Muscle layer of duodenum (tissue), 2 donors: ENCODE results near the gene LRRC4C.
"Not testable (repeated sequence)": the region's sequence is repeated elsewhere in the genome, so short reads cannot be mapped to it uniquely, and the experiment has no call there.

Experiments used
- H3K27ac ChIP-seq: one replicate; pipeline ENCODE4 v1.7.0; 2013; ENCODE audit warnings: mild to moderate bottlenecking, low read length
- H3K27me3 ChIP-seq: one replicate; pipeline ENCODE4 v1.7.0; 2013; ENCODE audit warnings: low read depth, mild to moderate bottlenecking, control low read depth, low read length
- H3K36me3 ChIP-seq, 2 donors: one replicate each; pipeline ENCODE4 v1.7.0; 2013; ENCODE audit warnings: low read length in 2 of 2, control low read depth in 1 of 2, mild to moderate bottlenecking in 1 of 2; ENCODE audit not compliant: insufficient read depth in 2 of 2, control insufficient read depth in 1 of 2
- H3K4me1 ChIP-seq, 2 donors: one replicate each; pipeline ENCODE4 v1.7.0; 2013; ENCODE audit warnings: low read length in 2 of 2, mild to moderate bottlenecking in 2 of 2, control low read depth in 1 of 2, moderate library complexity in 1 of 2; ENCODE audit not compliant: insufficient read depth in 2 of 2, control insufficient read depth in 1 of 2
- H3K4me3 ChIP-seq, 2 donors: one replicate each; pipeline ENCODE4 v1.7.0; 2013; ENCODE audit warnings: low read length in 2 of 2, low read depth in 1 of 2, mild to moderate bottlenecking in 1 of 2
- H3K9me3 ChIP-seq, 2 donors: one replicate each; pipeline ENCODE4 v1.7.0; 2013; ENCODE audit warnings: low read length in 2 of 2, control low read depth in 1 of 2, mild to moderate bottlenecking in 1 of 2; ENCODE audit not compliant: control insufficient read depth in 1 of 2
- donor health status: healthy.

LRRC4C gene

GRCh38 chr11:40542821-40543220, 916.6 kb downstream of the LRRC4C start:
- H3K4me1 ChIP-seq, result no peaks in the 10 kb centered on the region
- no peak overlapping the region for H3K27ac ChIP-seq
- no peaks in the 10 kb centered on the region for H3K27me3 ChIP-seq

DNA sequence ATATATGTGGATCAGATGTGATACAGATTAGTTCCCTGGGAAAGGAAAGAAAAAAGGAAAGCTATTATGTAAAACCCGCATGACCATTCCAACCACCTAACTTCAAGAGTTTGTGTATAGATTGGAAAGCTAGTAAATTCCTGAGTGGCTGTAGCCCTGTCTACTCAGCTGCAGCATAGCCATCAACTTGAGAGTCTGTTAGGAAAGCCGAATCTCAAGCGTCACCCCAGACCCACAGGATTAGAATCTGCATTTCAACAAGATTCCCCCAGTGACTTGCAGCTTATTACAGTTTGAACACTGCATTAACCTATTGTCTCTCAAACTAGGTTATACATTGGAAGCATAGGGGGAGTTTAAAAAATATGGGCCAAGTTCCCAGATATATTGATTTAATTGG, 921.7 kb downstream of the LRRC4C start:
- no peaks in the 10 kb centered on the region for H3K9me3 ChIP-seq
- H3K4me3 ChIP-seq, result no peak overlapping the region
- H3K27me3 ChIP-seq, result no peaks in the 10 kb centered on the region
- H3K27ac ChIP-seq, result no peak overlapping the region
- H3K36me3 ChIP-seq, result no peaks in the 10 kb centered on the region
- H3K4me1 ChIP-seq, result no peaks in the 10 kb centered on the region

More at GRCh38 chr11:40542821-40543220, 916.6 kb downstream of the LRRC4C start:
- H3K36me3 ChIP-seq, result no peaks in the 10 kb centered on the region
- no peaks in the 10 kb centered on the region for H3K9me3 ChIP-seq
- no peak overlapping the region for H3K4me3 ChIP-seq

DNA sequence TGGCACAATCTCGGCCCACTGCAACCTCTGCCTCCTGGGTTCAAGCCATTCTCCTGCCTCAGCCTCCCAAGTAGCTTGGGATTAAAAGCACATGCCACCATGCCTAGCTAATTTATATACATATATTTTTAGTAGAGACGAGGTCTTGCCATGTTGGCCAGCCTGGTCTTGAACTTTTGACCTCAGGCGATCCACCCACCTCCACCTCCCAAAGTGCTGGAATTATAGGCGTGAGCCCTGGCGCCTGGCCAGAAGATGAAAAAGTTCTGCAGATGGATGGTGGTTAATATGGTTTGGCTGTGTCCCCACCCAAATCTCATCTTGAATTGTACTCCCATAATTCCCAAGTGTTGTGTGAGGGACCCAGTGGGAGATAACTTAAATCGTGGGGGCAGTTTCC, 937.4 kb downstream of the LRRC4C start:
- H3K4me1 ChIP-seq, H3K4me3 ChIP-seq, H3K9me3 ChIP-seq, H3K27ac ChIP-seq, H3K36me3 ChIP-seq, H3K27me3 ChIP-seq: not testable (repeated sequence)

- no peak overlapping the region for H3K27ac ChIP-seq
- no peak overlapping the region for H3K4me3 ChIP-seq
- no peaks in the 10 kb centered on the region for H3K9me3 ChIP-seq
- H3K4me1 ChIP-seq, result no peaks in the 10 kb centered on the region
- H3K27me3 ChIP-seq, result no peaks in the 10 kb centered on the region
- no peaks in the 10 kb centered on the region for H3K36me3 ChIP-seq
These were observed 942.3 kb downstream of the LRRC4C start for GRCh38 chr11:40517122-40517521.

GRCh38 chr11:40514124-40514523, 945.3 kb downstream of the LRRC4C start:
- Histone ChIP-seq H3K4me3 (no peak overlapping the region), H3K27me3 (no peaks in the 10 kb centered on the region), H3K36me3 (no peaks in the 10 kb centered on the region), H3K9me3 (no peaks in the 10 kb centered on the region), H3K27ac (no peak overlapping the region), H3K4me1 (no peaks in the 10 kb centered on the region)

DNA sequence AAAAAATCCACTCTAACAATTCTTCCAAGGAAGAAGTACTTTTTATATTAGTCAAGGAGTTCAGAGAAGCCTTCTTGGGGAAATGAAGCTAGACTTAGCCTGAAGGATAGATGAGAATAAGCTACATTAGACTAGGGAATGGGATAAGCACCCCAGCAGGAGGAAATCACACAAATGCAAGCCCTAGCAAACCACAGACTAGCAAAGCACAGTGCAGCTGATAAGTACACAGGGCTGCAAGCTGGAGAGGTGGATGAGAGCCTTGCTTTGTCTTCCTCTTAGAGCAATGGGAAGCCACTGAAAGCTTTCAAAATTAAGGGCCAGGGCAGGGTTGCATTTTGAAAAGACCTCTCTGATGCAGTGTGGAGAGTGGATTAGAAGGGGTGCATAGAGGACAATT, 946.2 kb downstream of the LRRC4C start:
- Histone ChIP-seq H3K27ac (no peak overlapping the region), H3K9me3 (no peaks in the 10 kb centered on the region), H3K4me1 (no peaks in the 10 kb centered on the region), H3K36me3 (no peaks in the 10 kb centered on the region), H3K4me3 (no peak overlapping the region), H3K27me3 (no peaks in the 10 kb centered on the region)

- Histone ChIP-seq H3K27me3 (no peaks in the 10 kb centered on the region), H3K9me3 (no peaks in the 10 kb centered on the region), H3K4me1 (no peaks in the 10 kb centered on the region), H3K36me3 (no peaks in the 10 kb centered on the region), H3K27ac (no peak overlapping the region), H3K4me3 (no peak overlapping the region)
These were observed 951.1 kb downstream of the LRRC4C start for GRCh38 chr11:40508303-40508702.

- H3K4me3 ChIP-seq, result no peak overlapping the region
- no peak overlapping the region for H3K27ac ChIP-seq
- H3K4me1 ChIP-seq, result no peaks in the 10 kb centered on the region
- H3K9me3 ChIP-seq, result peaks cover 0 to under 1% of the 10 kb centered on the region in 2 donors
- H3K36me3 ChIP-seq, result no peaks in the 10 kb centered on the region
- H3K27me3 ChIP-seq, result no peaks in the 10 kb centered on the region
These were observed 953.2 kb downstream of the LRRC4C start for GRCh38 chr11:40506226-40506625.

- no peaks in the 10 kb centered on the region for H3K36me3 ChIP-seq
- H3K27me3 ChIP-seq, result no peaks in the 10 kb centered on the region
- no peaks in the 10 kb centered on the region for H3K9me3 ChIP-seq
- no peaks in the 10 kb centered on the region for H3K4me1 ChIP-seq
- no peak overlapping the region for H3K4me3 ChIP-seq
- H3K27ac ChIP-seq, result no peak overlapping the region
These were observed 968.1 kb downstream of the LRRC4C start for GRCh38 chr11:40491341-40491740.

DNA sequence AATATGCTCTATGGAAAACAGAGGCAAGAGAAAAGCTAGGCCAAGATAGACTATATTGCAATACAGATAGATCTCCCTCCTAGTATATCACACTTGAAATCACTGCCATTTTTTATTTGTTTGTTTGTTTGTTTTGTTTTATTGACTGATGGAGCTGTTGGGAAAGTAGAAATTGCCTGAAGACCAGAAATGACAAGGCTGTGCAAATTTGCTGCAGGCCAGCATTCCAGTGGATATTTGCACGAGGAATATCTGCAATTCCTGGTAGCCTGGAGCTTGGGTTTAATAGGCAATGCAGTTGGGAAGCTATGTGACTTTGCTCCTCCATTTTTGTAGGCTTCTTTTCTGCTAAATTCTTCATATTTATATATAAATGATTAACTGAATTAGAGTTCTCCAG, 991.7 kb downstream of the LRRC4C start:
- Histone ChIP-seq H3K27me3 (no peaks in the 10 kb centered on the region), H3K9me3 (no peaks in the 10 kb centered on the region), H3K27ac (no peak overlapping the region), H3K4me1 (no peaks in the 10 kb centered on the region), H3K36me3 (no peaks in the 10 kb centered on the region), H3K4me3 (no peak overlapping the region)

GRCh38 chr11:40445391-40445790, 1014.1 kb downstream of the LRRC4C start:
- no peaks in the 10 kb centered on the region for H3K36me3 ChIP-seq
- no peak overlapping the region for H3K27ac ChIP-seq
- H3K9me3 ChIP-seq, result peaks cover 0 to 8% of the 10 kb centered on the region in 2 donors
- H3K4me3 ChIP-seq, result no peak overlapping the region
- no peaks in the 10 kb centered on the region for H3K4me1 ChIP-seq
- H3K27me3 ChIP-seq, result no peaks in the 10 kb centered on the region

DNA sequence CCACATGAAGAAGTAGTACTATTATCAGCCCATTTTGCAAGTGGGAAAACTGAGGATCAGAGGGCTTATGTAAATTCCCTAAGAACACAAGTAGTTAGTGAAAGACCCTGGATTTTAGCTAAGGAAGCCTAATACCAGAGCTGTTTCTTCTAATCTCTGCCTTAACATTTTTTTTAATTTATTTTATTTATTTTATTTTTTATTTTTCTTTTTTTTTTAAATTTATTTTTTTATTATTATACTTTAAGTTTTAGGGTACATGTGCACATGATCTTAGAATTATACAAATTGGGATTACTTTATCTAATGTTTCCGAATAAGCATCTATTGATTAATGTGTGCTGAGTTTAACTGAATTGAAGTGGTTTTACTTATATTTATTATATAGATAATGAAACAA, 1015.3 kb downstream of the LRRC4C start:
- peaks cover 0 to 8% of the 10 kb centered on the region in 2 donors for H3K9me3 ChIP-seq

More for the DNA sequence above, 1015.3 kb downstream of the LRRC4C start:
- H3K27me3 ChIP-seq, result no peaks in the 10 kb centered on the region
- no peak overlapping the region for H3K27ac ChIP-seq
- H3K4me3 ChIP-seq, result no peak overlapping the region
- H3K36me3 ChIP-seq, result no peaks in the 10 kb centered on the region
- H3K4me1 ChIP-seq, result no peaks in the 10 kb centered on the region
